GM13977 (cell line): ENCODE measurements around the gene EPHA5.

ENCODE experiments used
- DNase-seq: peaks from one replicate; pipeline ENCODE4 v3.0.0; 2012; ENCODE audit warnings: low spot score
- CTCF ChIP-seq: IDR thresholded peaks from 2 replicates; pipeline ENCODE4 v1.5.1; 2012; ENCODE audit warnings: mild to moderate bottlenecking, control low read depth; ENCODE audit not compliant: insufficient read depth; ENCODE audit errors: extremely low read depth, missing control alignments
- in situ Hi-C: fragments of 300-500 bp; cut with MboI; formaldehyde crosslinking; loops from one replicate; pipeline ENCODE4 v1.12.0; 2022; ENCODE audit warnings: low sequenced_read_pairs, low pct_unique_long_range_greater_than_20kb, mixed read lengths, inconsistent platforms; ENCODE audit not compliant: unreplicated experiment

EPHA5 gene

DNA sequence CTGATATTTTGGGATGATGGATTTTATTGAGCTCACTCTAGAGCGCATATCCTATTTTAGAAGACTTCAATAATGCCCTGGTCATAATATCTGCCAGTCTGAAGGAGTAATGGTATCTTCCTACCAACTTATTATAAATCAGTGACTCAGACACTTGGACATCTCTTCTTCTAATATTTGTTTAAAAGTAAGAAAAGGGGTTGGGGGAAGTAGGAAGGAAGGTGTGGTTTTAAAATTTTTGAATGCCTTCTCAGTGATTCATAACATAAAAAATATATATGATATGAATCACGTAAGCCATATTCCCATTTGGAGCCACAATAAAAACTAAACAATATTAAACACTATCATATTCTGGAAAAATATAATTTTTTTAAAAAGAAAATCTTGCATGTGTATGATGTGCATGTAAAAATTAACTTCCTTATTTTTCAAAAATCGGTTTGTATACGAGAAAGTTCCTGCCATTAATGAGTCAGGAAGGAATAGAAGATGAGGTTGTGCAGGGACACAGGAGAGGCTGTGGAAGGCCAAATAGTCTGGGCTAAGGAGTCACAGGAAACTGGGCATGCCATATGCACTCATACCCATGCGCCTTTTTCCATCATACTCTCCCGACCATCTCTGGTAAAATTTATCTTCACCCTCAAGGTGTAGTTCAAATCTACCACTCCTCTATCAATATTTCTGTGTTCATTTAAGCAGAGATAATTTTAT, 286.5 kb downstream of the EPHA5 start:
- in situ Hi-C loops: no loop called here

GRCh38 chr4:65381648-65382047, 288.6 kb downstream of the EPHA5 start:
- in situ Hi-C loops: no loop called here
- TF ChIP-seq CTCF: no peak
- DNase-seq: no peak

More for the DNA sequence above, 286.5 kb downstream of the EPHA5 start:
- DNase-seq: no peak
- TF ChIP-seq CTCF: no peak

DNA sequence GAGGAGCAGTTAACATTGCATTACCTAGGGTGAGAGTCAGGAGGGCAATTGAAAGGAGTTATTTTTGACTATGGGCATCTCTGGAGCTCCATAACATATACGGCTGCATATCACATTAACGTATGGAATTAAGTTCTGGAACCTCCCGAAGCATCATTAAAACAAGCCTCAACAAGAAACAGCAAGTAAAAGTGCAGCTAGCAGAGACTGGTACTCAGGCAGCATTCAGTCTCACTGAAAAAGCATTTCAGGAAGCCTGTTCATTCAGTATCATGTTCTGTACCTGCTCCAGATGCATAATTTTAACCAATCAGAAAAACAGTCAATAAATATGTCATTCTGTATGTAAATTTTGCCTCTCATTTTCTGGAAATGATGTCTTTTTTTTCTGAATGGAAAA, 299.6 kb downstream of the EPHA5 start:
- DNase-seq: no peak
- no peak for TF ChIP-seq CTCF
- in situ Hi-C loops: no loop called here

DNA sequence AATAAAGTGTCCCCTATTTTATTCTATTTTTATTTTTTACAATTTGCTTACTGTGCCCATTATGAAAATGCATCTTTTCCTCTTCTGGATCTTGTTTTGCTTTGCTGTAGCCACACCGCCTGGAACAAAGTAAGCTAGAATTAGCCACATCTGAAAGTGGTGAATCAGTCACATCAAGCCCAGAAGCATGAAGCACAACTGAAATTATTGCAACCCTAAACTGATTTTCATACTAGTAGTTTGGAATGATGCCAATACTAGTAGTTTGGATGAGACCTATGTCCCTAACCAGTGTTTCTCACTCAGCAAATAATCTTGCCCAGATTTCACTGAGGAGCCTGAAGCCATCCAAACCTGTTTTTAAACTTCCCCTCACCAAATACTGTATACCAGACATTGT, 303.0 kb downstream of the EPHA5 start:
- in situ Hi-C loops: no loop called here
- TF ChIP-seq CTCF: no peak
- no peak for DNase-seq

GRCh38 chr4:65358914-65359313, 311.4 kb downstream of the EPHA5 start:
- no peak for TF ChIP-seq CTCF
- DNase-seq: no peak
- in situ Hi-C loops: no loop called here

DNA sequence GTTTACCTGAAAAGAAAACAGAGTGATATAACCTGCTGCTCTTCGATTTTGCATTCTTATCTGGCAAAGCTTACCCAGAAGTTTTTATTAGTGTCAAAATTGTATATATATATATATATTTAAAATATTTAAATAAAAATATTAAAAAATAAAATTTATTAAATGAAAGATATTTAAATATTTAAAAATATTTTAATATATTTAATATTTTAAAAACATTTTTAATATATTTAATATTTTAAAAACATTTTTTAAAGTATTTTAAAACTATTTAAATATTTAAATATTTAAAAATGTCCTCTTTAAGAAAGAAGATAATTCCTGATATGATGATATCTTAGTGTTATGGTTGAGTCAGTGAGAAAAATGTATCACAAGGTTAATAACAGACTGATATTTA, 317.2 kb downstream of the EPHA5 start:
- in situ Hi-C loops: no loop called here
- no peak for DNase-seq
- no peak for TF ChIP-seq CTCF
